GM12872 (cell line): ENCODE data around the gene CD1C.

ENCODE experiments used
- CTCF ChIP-seq: IDR thresholded peaks from 3 replicates; pipeline ENCODE4 v1.5.1; 2011; ENCODE audit warnings: low read depth, mild to moderate bottlenecking, low read length, moderate library complexity; ENCODE audit not compliant: insufficient read depth

CD1C gene

GRCh38 chr1:158289811-158290210, at the start of gene CD1C:
Gene CD1C, plus strand, starts transcription at chr1:158289923. Its CDS starts 142 bp downstream, at chr1:158290065.
- no peak for TF ChIP-seq CTCF

GRCh38 chr1:158246650-158247049, 43.1 kb upstream of the CD1C start:
- TF ChIP-seq CTCF, result peak; percentile 31; the same call in 1 of the 3 replicates

GRCh38 chr1:158248118-158248517, 41.6 kb upstream of the CD1C start:
- TF ChIP-seq CTCF, result no peak

GRCh38 chr1:158248771-158249170, 41.0 kb upstream of the CD1C start:
- TF ChIP-seq CTCF, result no peak

- TF ChIP-seq CTCF, result no peak
These were observed 40.1 kb upstream of the CD1C start for GRCh38 chr1:158249646-158250045.

GRCh38 chr1:158251163-158251562, 38.6 kb upstream of the CD1C start:
- no peak for TF ChIP-seq CTCF

GRCh38 chr1:158255656-158256055, 34.1 kb upstream of the CD1C start:
- TF ChIP-seq CTCF, result no peak

- no peak for TF ChIP-seq CTCF
These were observed 31.8 kb upstream of the CD1C start for GRCh38 chr1:158257888-158258287.
